B cell (primary cell): Measurements from ENCODE around the gene RABL6. TPM values are rescaled to one million over a fixed set of nuclear protein-coding genes. Genes with fewer than 3 reads are reported as not detected.

Source experiments
- ATAC-seq: fragments of 200-7000 bp; cut with Tn5 transposase; one replicate; pipeline ENCODE4 v1.10.0; 2021; ENCODE audit warnings: low read depth, mild to moderate bottlenecking, moderate number of reproducible peaks, moderate library complexity
- CTCF ChIA-PET: fragments of 350-600 bp; sonication (Branson Sonifier 250); formaldehyde crosslinking; loops from one replicate; lab custom pipeline; 2021; ENCODE audit warnings: antibody characterized with exemption, inconsistent platforms; lab: Charles Lee
- POLR2A ChIA-PET: fragments of 350-600 bp; sonication (Branson Sonifier 250); formaldehyde crosslinking; loops from one replicate; lab custom pipeline; 2021; ENCODE audit warnings: antibody characterized with exemption; lab: Charles Lee
- DNase-seq: peaks from one replicate; pipeline ENCODE4 v3.0.0; 2013
- H2AFZ ChIP-seq: 2 replicates; pipeline ENCODE4 v1.6.1; 2012; ENCODE audit warnings: mild to moderate bottlenecking, low read depth, low read length; ENCODE audit not compliant: insufficient read depth, poor library complexity, severe bottlenecking
- H3K27ac ChIP-seq, 2 donors: 1 replicate in 1 of 2; 2 replicates in 1 of 2; pipeline ENCODE4 v1.5.1; 2012 to 2013; ENCODE audit warnings: low read length in 2 of 2, mild to moderate bottlenecking in 2 of 2, moderate library complexity in 1 of 2
- H3K27me3 ChIP-seq, 4 experiments: fragments of 200-600 bp in 1 of 4; sonication (generic) in 1 of 4; replicated peaks in 1 of 4; 1 replicate in 2 of 4; 2 replicates in 2 of 4; pipeline versions ENCODE4 v1.6.1 to v1.7.0; 2013 to 2016; ENCODE audit warnings: low read length in 3 of 4, mild to moderate bottlenecking in 2 of 4, mixed read lengths in 1 of 4, moderate library complexity in 1 of 4; ENCODE audit not compliant: insufficient read depth in 4 of 4, control insufficient read depth in 3 of 4; ENCODE audit errors: control extremely low read depth in 1 of 4
- H3K36me3 ChIP-seq, 2 experiments: replicated peaks in 1 of 2; 1 replicate in 1 of 2; 2 replicates in 1 of 2; pipeline versions ENCODE4 v1.6.1 to v1.7.1; 2013; ENCODE audit warnings: low read length in 1 of 2; ENCODE audit not compliant: insufficient read depth in 2 of 2, control insufficient read depth in 1 of 2; ENCODE audit errors: control extremely low read depth in 1 of 2, extremely low read depth in 1 of 2
- H3K4me1 ChIP-seq, 2 donors: fragments of 200-600 bp in 1 of 2; sonication (generic) in 1 of 2; 1 replicate in 1 of 2; 2 replicates in 1 of 2; pipeline versions ENCODE4 v1.5.1 to v1.6.1; 2013 to 2017; ENCODE audit warnings: low read length in 2 of 2; ENCODE audit not compliant: control insufficient read depth in 2 of 2, insufficient read depth in 2 of 2
- H3K4me2 ChIP-seq: replicated peaks from 2 replicates; pipeline ENCODE3; 2012; ENCODE audit warnings: mild to moderate bottlenecking, low read depth, low read length; ENCODE audit not compliant: poor library complexity, severe bottlenecking
- H3K4me3 ChIP-seq, 5 experiments: fragments of 200-600 bp in 1 of 5; sonication (generic) in 1 of 5; 1 replicate in 3 of 5; 2 replicates in 2 of 5; pipeline versions ENCODE4 v1.5.1 to v1.7.0; 2011 to 2016; ENCODE audit warnings: low read length in 4 of 5, mild to moderate bottlenecking in 4 of 5, low read depth in 2 of 5, control low read depth in 1 of 5, moderate library complexity in 1 of 5; ENCODE audit not compliant: insufficient read depth in 1 of 5; ENCODE audit errors: control extremely low read depth in 1 of 5, extremely low read depth in 1 of 5
- H3K79me2 ChIP-seq: fragments of 200-600 bp; sonication (generic); one replicate; pipeline ENCODE4 v1.6.0; 2016; ENCODE audit warnings: low read length; ENCODE audit not compliant: control insufficient read depth, insufficient read depth
- H3K9ac ChIP-seq: fragments of 200-600 bp; sonication (generic); 2 replicates; pipeline ENCODE4 v1.6.1; 2017; ENCODE audit warnings: mild to moderate bottlenecking, low read length, moderate library complexity
- H3K9me3 ChIP-seq, 3 donors: one replicate each; pipeline versions ENCODE4 v1.6.1 to v1.7.1; 2013; ENCODE audit warnings: low read length in 2 of 3; ENCODE audit not compliant: control insufficient read depth in 2 of 3, insufficient read depth in 1 of 3; ENCODE audit errors: control extremely low read depth in 1 of 3
- H4K20me1 ChIP-seq: 2 replicates; pipeline ENCODE4 v1.6.0; 2012; ENCODE audit warnings: mild to moderate bottlenecking, low read length; ENCODE audit not compliant: insufficient read depth, control insufficient read depth, poor library complexity, severe bottlenecking
- H3K27ac Mint-ChIP-seq: one replicate; pipeline ENCODE4 v1.8.0; 2021; ENCODE audit warnings: mixed read lengths
- H3K27me3 Mint-ChIP-seq: one replicate; pipeline ENCODE4 v1.8.0; 2021; ENCODE audit warnings: mixed read lengths
- H3K4me1 Mint-ChIP-seq: one replicate; pipeline ENCODE4 v1.8.0; 2021; ENCODE audit warnings: mixed read lengths
- H3K4me3 Mint-ChIP-seq: one replicate; pipeline ENCODE4 v1.8.0; 2021; ENCODE audit warnings: mixed read lengths
- H3K9me3 Mint-ChIP-seq: one replicate; pipeline ENCODE4 v1.8.0; 2022; ENCODE audit warnings: mixed read lengths; ENCODE audit not compliant: insufficient read depth
- EZH2 ChIP-seq: IDR thresholded peaks from 2 replicates; pipeline ENCODE4 v1.6.1; 2012; ENCODE audit warnings: borderline replicate concordance, low read depth, mild to moderate bottlenecking, moderate library complexity, low read length; ENCODE audit not compliant: insufficient read depth, poor library complexity, severe bottlenecking
- WGBS: methylation state at CpG from one replicate; pipeline ENCODE4 v1.1.5; 2013; ENCODE audit warnings: missing lambda C conversion rate; ENCODE audit not compliant: insufficient coverage; 5-methylcytosine and 5-hydroxymethylcytosine counted together
- intact Hi-C: fragments of 100-400 bp; cut with micrococcal nuclease; formaldehyde crosslinking; loops from one replicate; pipeline ENCODE4 v1.10.0; 2022
- polyA plus RNA-seq: library from polyadenylated mRNA; depleted of rRNA; stranded (reverse); fragments of >200 nt; gene quantifications from 2 replicates; pipeline ENCODE4 v1.2.3, GENCODE V29; 2012
- total RNA-seq, 2 donors: library from RNA; stranded (reverse); fragments of 120-200 nt in 1 of 2; gene quantifications; 1 replicate in 1 of 2; 2 replicates in 1 of 2; pipeline versions ENCODE4 v1.2.3 to v1.2.4, GENCODE V29; 2013 to 2022
- TF ChIP-seq, protein P1 (sequence below): fragments of 200-600 bp; IDR thresholded peaks from one replicate; pipeline ENCODE4 v1.8.0; 2022; ENCODE audit warnings: antibody characterized with exemption, mild to moderate bottlenecking

Gene RABL6
- total and polyA plus RNA-seq, 2 donors (not counting 1 experiment from before 2014, with no cell fraction given) = 33.6 to 70.5 TPM

DNA sequence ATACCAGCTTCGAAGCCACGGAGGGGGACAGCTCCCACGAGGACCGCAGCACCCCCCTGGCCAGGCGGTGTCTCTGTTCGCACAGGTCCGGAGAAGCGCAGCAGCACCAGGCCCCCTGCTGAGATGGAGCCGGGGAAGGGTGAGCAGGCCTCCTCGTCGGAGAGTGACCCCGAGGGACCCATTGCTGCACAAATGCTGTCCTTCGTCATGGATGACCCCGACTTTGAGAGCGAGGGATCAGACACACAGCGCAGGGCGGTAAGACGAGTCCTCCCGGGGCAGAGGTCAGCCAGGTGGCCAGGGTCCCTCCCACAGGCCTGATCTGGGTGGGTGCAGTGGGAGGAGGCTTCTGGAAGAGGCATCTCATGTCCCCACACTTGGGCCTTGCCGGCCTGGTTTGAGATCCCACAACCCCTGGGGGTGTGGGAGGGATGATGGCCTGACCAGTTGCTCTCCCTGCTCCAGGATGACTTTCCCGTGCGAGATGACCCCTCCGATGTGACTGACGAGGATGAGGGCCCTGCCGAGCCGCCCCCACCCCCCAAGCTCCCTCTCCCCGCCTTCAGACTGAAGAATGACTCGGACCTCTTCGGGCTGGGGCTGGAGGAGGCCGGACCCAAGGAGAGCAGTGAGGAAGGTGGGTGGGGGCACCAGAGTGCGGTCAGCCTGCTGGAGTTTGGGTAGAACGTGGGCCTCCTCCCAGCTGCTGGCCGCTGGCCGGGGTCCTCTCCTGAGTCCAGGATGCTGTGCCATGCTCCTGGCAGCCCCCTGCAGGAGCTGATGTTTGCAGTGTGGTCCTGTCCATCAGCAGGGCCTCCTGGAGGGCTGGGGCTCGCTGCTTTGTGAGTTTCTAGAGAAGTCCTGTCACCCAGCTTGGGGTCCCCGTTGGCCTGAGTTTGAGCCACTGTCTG, 31.7 kb downstream of the RABL6 start:
- Histone ChIP-seq H3K27me3 (peaks cover 0 to 13% (median 3%) of the 10 kb centered on the region in 4 experiments), H3K79me2 (no peaks in the 10 kb centered on the region), H3K9ac (no peak overlapping the region), H2AFZ (no peak overlapping the region), H3K36me3 (no peaks in the 10 kb centered on the region), H3K4me2 (no peak overlapping the region), H3K4me1 (peaks cover 11 to 26% of the 10 kb centered on the region in 2 donors), H3K4me3 (no peak overlapping the region), H3K27ac (no peak overlapping the region), H4K20me1 (peaks cover 13% of the 10 kb centered on the region), H3K9me3 (peaks cover 0 to 6% (median 0%) of the 10 kb centered on the region in 3 donors)
- 94% methylated on average over 33 of the region's 36 CpGs for WGBS
- Mint-ChIP-seq H3K4me3 (no peak overlapping the region), H3K27ac (no peak overlapping the region), H3K9me3 (no peaks in the 10 kb centered on the region), H3K27me3 (no peaks in the 10 kb centered on the region), H3K4me1 (peaks cover 11% of the 10 kb centered on the region)
- ChIA-PET POLR2A (no interaction called here), CTCF (interaction anchor here (3.6 kb wide), 1 partner anchor 196 kb away, joined by 29 read pairs; no protein-coding TSS in a partner anchor)
- TF ChIP-seq, protein P1, sequence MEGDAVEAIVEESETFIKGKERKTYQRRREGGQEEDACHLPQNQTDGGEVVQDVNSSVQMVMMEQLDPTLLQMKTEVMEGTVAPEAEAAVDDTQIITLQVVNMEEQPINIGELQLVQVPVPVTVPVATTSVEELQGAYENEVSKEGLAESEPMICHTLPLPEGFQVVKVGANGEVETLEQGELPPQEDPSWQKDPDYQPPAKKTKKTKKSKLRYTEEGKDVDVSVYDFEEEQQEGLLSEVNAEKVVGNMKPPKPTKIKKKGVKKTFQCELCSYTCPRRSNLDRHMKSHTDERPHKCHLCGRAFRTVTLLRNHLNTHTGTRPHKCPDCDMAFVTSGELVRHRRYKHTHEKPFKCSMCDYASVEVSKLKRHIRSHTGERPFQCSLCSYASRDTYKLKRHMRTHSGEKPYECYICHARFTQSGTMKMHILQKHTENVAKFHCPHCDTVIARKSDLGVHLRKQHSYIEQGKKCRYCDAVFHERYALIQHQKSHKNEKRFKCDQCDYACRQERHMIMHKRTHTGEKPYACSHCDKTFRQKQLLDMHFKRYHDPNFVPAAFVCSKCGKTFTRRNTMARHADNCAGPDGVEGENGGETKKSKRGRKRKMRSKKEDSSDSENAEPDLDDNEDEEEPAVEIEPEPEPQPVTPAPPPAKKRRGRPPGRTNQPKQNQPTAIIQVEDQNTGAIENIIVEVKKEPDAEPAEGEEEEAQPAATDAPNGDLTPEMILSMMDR = no peak
- no peak for TF ChIP-seq EZH2
- ATAC-seq = no peak
- intact Hi-C loops = no loop called here
- DNase-seq = no peak
